HL-60 (cell line): ENCODE measurements around the gene MRGPRG.

ENCODE experiments used
- DNase-seq, 2 experiments: peaks; one replicate each; pipeline ENCODE4 v3.0.0-alpha.2; 2010 to 2020; ENCODE audit warnings: low read depth in 1 of 2, low spot score in 1 of 2
- H3K27ac ChIP-seq: fragments of 250-450 bp; sonication (Bioruptor Pico); replicated peaks from 2 replicates; pipeline ENCODE4 v1.5.1; 2020; ENCODE audit warnings: mild to moderate bottlenecking, moderate library complexity
- H3K27me3 ChIP-seq: fragments of 250-450 bp; sonication (Bioruptor Pico); 2 replicates; pipeline ENCODE4 v1.5.1; 2021; ENCODE audit warnings: mild to moderate bottlenecking, moderate library complexity; ENCODE audit not compliant: insufficient read depth, poor library complexity, severe bottlenecking
- H3K4me3 ChIP-seq: replicated peaks from 2 replicates; pipeline ENCODE4 v1.5.1; 2011; ENCODE audit warnings: mild to moderate bottlenecking, control low read depth, low read length; ENCODE audit not compliant: insufficient read depth
- GABPA ChIP-seq: IDR thresholded peaks from 2 replicates; pipeline ENCODE4 v1.6.1; 2012; ENCODE audit warnings: low read depth
- POLR2AphosphoS5 ChIP-seq: IDR thresholded peaks from 2 replicates; pipeline ENCODE4 v1.6.1; 2012; ENCODE audit warnings: low read depth
- SPI1 ChIP-seq: IDR thresholded peaks from 2 replicates; pipeline ENCODE4 v1.6.1; 2012; ENCODE audit warnings: low read depth, mild to moderate bottlenecking, borderline replicate concordance
- TF ChIP-seq, protein P1 (sequence below): IDR thresholded peaks from 2 replicates; pipeline ENCODE4 v1.6.1; 2012; ENCODE audit warnings: low read depth; ENCODE audit not compliant: insufficient replicate concordance
- TF ChIP-seq, protein P2 (sequence below): IDR thresholded peaks from one replicate; pipeline ENCODE4 v1.5.1; 2011; ENCODE audit warnings: low read length, control low read depth, inconsistent platforms; ENCODE audit not compliant: insufficient read depth

MRGPRG gene

GRCh38 chr11:3202759-3203158 is 15.9 kb downstream of the MRGPRG start:
- Histone ChIP-seq H3K27ac (no peak overlapping the region), H3K27me3 (peaks cover 32% of the 10 kb centered on the region), H3K4me3 (no peak overlapping the region)
- no peak for DNase-seq
- TF ChIP-seq GABPA: no peak

- Histone ChIP-seq H3K4me3 (no peak overlapping the region), H3K27me3 (peaks cover 32% of the 10 kb centered on the region), H3K27ac (no peak overlapping the region)
- no peak for DNase-seq
- TF ChIP-seq SPI1 (no peak), POLR2AphosphoS5 (no peak), GABPA (no peak)
- TF ChIP-seq, protein P1, sequence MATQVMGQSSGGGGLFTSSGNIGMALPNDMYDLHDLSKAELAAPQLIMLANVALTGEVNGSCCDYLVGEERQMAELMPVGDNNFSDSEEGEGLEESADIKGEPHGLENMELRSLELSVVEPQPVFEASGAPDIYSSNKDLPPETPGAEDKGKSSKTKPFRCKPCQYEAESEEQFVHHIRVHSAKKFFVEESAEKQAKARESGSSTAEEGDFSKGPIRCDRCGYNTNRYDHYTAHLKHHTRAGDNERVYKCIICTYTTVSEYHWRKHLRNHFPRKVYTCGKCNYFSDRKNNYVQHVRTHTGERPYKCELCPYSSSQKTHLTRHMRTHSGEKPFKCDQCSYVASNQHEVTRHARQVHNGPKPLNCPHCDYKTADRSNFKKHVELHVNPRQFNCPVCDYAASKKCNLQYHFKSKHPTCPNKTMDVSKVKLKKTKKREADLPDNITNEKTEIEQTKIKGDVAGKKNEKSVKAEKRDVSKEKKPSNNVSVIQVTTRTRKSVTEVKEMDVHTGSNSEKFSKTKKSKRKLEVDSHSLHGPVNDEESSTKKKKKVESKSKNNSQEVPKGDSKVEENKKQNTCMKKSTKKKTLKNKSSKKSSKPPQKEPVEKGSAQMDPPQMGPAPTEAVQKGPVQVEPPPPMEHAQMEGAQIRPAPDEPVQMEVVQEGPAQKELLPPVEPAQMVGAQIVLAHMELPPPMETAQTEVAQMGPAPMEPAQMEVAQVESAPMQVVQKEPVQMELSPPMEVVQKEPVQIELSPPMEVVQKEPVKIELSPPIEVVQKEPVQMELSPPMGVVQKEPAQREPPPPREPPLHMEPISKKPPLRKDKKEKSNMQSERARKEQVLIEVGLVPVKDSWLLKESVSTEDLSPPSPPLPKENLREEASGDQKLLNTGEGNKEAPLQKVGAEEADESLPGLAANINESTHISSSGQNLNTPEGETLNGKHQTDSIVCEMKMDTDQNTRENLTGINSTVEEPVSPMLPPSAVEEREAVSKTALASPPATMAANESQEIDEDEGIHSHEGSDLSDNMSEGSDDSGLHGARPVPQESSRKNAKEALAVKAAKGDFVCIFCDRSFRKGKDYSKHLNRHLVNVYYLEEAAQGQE: no peak
- TF ChIP-seq, protein P2, sequence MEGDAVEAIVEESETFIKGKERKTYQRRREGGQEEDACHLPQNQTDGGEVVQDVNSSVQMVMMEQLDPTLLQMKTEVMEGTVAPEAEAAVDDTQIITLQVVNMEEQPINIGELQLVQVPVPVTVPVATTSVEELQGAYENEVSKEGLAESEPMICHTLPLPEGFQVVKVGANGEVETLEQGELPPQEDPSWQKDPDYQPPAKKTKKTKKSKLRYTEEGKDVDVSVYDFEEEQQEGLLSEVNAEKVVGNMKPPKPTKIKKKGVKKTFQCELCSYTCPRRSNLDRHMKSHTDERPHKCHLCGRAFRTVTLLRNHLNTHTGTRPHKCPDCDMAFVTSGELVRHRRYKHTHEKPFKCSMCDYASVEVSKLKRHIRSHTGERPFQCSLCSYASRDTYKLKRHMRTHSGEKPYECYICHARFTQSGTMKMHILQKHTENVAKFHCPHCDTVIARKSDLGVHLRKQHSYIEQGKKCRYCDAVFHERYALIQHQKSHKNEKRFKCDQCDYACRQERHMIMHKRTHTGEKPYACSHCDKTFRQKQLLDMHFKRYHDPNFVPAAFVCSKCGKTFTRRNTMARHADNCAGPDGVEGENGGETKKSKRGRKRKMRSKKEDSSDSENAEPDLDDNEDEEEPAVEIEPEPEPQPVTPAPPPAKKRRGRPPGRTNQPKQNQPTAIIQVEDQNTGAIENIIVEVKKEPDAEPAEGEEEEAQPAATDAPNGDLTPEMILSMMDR: no peak
These were observed 16.3 kb downstream of the MRGPRG start for GRCh38 chr11:3202305-3202704.

GRCh38 chr11:3201677-3202181 is 16.9 kb downstream of the MRGPRG start:
- no peak overlapping the region for H3K4me3 ChIP-seq
- no peak overlapping the region for H3K27ac ChIP-seq
- no peak for DNase-seq
- TF ChIP-seq SPI1: no peak
- TF ChIP-seq POLR2AphosphoS5: no peak
- TF ChIP-seq, protein P2: no peak
- TF ChIP-seq GABPA: no peak
- TF ChIP-seq, protein P1: no peak
- peaks cover 32% of the 10 kb centered on the region for H3K27me3 ChIP-seq

- no peak overlapping the region for H3K27ac ChIP-seq
- TF ChIP-seq, protein P2: no peak
- TF ChIP-seq, protein P1: no peak
- TF ChIP-seq POLR2AphosphoS5 (no peak), SPI1 (no peak), GABPA (no peak)
- peaks cover 32% of the 10 kb centered on the region for H3K27me3 ChIP-seq
- no peak overlapping the region for H3K4me3 ChIP-seq
- no peak for DNase-seq
These were observed 17.5 kb downstream of the MRGPRG start for GRCh38 chr11:3201112-3201581.
